Endometrial microvascular endothelial cells (primary cell): ENCODE measurements around the gene NLRX1. TPM values are rescaled to one million over a fixed set of nuclear protein-coding genes. Genes with fewer than 3 reads are reported as not detected.

Source experiments
- total RNA-seq: library from RNA; depleted of rRNA; stranded (reverse); fragments of >200 nt; gene quantifications from one replicate; pipeline ENCODE4 v1.2.3, GENCODE V29; 2015; ENCODE audit errors: inconsistent ontology term

NLRX1 gene
- total RNA-seq, 1 donor from 2014 or later: 16.7 TPM

Other genes with a start within 250 kb of the NLRX1 start
- gene BCL9L, start 242.8 kb upstream of the NLRX1 start, total RNA-seq: 10.9 TPM
- not detected for gene UPK2, start 212.4 kb upstream of the NLRX1 start, total RNA-seq
- not detected for gene FOXR1, start 197.0 kb upstream of the NLRX1 start, total RNA-seq
- gene CENATAC, start 170.6 kb upstream of the NLRX1 start, total RNA-seq: 6.6 TPM
- 1,064 TPM for gene RPS25, start 150.4 kb upstream of the NLRX1 start, total RNA-seq
- gene TRAPPC4, start 150.0 kb upstream of the NLRX1 start, total RNA-seq: 82.7 TPM
- gene SLC37A4, start 137.8 kb upstream of the NLRX1 start, total RNA-seq: 22.6 TPM
- gene HYOU1, start 111.5 kb upstream of the NLRX1 start, total RNA-seq: 138 TPM
- 23.9 TPM for gene VPS11, start 100.9 kb upstream of the NLRX1 start, total RNA-seq
- gene HMBS, start 83.8 kb upstream of the NLRX1 start, total RNA-seq: 8.2 TPM
- 35.8 TPM for gene DPAGT1, start 66.9 kb upstream of the NLRX1 start, total RNA-seq
- 6.2 TPM for gene C2CD2L, start 61.4 kb upstream of the NLRX1 start, total RNA-seq
- gene HINFP, start 47.1 kb upstream of the NLRX1 start, total RNA-seq: 11.4 TPM
- not detected for gene ABCG4, start 19.7 kb upstream of the NLRX1 start, total RNA-seq
- not detected for gene NHERF4, start 16.8 kb downstream of the NLRX1 start, total RNA-seq
- gene CBL, start 37.6 kb downstream of the NLRX1 start, total RNA-seq: 20.4 TPM
- 5,407 TPM for gene MCAM, start 148.4 kb downstream of the NLRX1 start, total RNA-seq
- gene RNF26, start 165.8 kb downstream of the NLRX1 start, total RNA-seq: 18.2 TPM
- 115 TPM for gene C1QTNF5, start 172.2 kb downstream of the NLRX1 start, total RNA-seq
- gene MFRP, start 178.0 kb downstream of the NLRX1 start, total RNA-seq: not detected
- not detected for gene USP2, start 213.0 kb downstream of the NLRX1 start, total RNA-seq